Stimulated activated CD4-positive, alpha-beta T cell treated with anti-CD3 and anti-CD28 coated beads, Interleukin-2, amount 100 ng/mL, for 48 hours (primary cell): Measurements from ENCODE around the gene CHD8.

ENCODE experiments used
- DNase-seq, 2 donors: peaks; one replicate each; pipeline ENCODE4 v3.0.0-alpha.2; 2020

Gene CHD8

GRCh38 chr14:21369949-21370679 lies 85.8 kb downstream of the CHD8 start:
- no peak for DNase-seq

GRCh38 chr14:21367582-21368144 lies 88.3 kb downstream of the CHD8 start:
- no peak for DNase-seq

- DNase-seq: no peak
Measured at GRCh38 chr14:21356511-21356910, 99.4 kb downstream of the CHD8 start.

DNA sequence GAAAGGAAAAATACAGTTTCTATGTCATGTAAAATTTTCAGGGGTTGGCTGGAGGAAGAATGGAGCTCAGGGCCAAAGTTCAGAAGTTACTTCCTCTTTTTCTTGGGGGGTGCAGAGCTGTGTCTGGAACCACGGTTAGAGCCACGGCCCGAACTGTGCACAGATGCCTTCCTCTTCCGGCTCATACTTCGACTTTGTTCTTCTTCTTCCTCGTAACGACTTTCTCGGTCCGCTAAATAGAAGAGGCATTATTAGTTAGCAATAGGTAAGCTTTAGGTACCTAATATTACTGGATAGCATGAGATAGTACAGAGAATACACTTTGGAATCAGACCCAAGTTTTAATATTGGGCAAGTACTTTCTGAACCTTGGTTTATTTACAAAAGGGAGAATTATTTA lies 103.3 kb downstream of the CHD8 start:
- no peak for DNase-seq

- no peak for DNase-seq
Measured at GRCh38 chr14:21350539-21350938, 105.4 kb downstream of the CHD8 start.

GRCh38 chr14:21347201-21347600 lies 108.7 kb downstream of the CHD8 start:
- DNase-seq: no peak

DNA sequence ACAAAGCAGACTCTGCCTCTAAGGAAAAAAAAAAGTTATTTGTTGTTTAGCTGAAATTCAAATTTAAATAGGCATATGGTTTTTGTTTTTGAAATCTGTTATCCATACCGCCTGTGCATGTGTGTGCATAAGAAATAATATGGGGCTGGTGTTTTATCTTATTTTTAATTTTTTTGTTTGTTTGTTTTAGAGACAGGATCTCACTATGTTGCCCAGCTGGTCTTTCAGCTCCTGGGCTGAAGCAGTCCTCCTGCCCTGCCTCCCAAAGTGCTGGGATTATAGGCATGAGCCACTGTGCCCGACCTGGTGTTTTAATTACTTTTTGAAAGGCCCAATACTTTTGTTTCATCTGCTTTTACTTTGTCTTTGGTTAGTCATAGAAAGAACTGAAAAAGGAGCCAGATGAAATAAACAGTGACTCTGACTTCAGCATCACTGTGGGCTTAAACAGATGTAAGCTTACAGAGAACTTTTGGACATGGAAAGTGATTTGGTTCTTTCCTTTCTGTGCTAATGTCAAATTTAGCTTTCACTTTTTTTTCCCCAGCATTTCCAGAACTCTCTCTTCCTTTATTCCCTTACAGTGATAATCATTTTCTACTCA lies 109.3 kb downstream of the CHD8 start:
- DNase-seq: no peak

DNA sequence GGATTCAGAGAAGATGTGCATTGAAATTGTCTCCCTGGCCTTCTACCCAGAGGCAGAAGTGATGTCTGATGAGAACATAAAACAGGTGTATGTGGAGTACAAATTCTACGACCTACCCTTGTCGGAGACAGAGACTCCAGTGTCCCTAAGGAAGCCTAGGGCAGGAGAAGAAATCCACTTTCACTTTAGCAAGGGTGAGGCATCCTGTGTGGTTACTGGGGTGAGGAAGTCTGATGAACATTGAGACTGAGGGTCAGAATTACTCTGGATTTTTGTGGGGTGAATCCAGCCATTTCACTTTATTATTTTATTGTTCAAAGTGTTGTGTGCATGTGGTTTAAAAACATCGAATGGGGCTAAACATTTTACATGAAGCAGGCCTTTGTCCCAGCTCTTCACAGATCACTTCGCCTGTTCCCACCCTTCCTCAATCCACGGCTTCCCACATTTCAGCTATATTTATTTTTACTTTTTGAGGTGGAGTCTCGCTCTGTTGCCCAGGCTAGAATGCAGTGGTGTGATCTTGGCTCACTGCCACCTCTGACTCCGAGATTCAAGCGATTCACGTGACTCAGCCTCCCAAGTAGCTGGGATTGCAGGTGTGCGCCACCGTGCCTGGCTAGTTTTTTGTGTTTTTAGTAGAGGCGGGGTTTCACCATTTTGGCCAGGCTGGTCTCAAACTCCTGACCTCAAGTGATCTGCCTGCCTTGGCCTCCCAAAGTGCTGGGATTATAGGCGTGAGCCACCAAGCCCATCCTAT lies 112.7 kb downstream of the CHD8 start:
- no peak for DNase-seq
